Measurements from ENCODE around the gene VAPB.

DNA sequence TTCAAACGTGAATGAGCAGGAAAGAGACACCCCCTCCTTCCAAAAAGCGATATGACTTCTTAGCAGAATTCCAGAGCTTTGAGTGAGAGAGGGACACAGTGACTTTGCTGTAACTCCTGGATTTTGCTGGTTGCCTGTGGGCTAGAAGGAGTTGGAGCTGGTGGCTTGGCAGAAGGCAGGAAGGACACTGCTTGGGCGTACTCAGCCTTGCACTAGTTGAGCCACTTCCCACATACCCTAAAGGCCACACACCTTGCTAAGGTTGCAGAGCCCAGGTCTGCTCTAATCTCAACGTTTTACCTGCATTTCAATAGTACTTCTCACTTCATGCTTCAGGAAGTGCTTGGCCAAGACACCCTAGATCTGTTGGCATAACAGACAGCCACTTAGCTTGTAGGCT is 48.9 kb upstream of the VAPB start:
- TF ChIP-seq CTCF (IDR thresholded peaks at IDR 0.05) (no peak), POLR2A (IDR thresholded peaks at IDR 0.05) (no peak)

All from Peyer's patch (tissue), 4 donors.